ENCODE measurements around the gene GPA33.

DNA sequence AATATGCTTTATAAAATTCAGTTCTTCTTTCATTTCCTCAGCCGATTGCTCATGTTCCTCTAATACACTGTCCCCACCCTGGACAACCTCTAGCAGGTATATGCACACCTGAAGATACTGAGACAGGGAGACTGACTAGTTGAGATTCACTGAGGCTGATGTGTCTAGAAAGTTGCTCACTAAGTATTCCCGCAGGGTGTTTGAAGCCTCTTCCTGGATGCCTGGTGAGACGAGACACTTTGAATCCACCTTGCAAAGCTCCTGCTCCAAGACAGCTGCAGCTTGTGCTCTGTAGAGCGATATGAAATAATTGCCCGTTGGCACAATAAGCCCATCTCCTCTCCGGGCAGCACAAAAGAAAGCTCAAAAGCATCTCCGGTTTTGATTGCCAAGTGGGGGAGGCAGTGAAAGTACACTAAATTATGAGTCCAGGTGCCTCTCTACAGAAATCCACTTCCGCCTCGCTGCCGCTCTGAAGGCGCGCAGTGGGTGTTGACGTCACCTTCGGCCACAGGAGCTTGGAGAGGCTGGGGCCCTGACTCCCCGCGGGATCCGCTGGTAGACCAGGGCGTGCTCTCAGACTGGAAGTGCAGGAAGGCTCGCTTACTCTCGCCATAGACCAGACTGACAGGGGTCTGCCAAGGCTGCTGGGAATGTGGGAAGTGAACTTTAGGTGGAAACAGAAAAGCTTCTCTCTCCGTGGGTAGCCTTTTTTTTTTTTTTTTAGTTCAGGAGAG is 46.3 kb downstream of the GPA33 start:
- TF ChIP-seq ZFP41 (tag by site-specific recombination; IDR thresholded peaks at IDR 0.05; ENCODE audit: borderline replicate concordance) (no peak), TCF7L2 (IDR thresholded peaks at IDR 0.05; ENCODE audit: borderline replicate concordance, low read depth, low read length) (no peak), ZNF274 (IDR thresholded peaks at IDR 0.05; ENCODE audit: low read length) (no peak), ZNF274 (tag by site-specific recombination; IDR thresholded peaks at IDR 0.05; ENCODE audit: borderline replicate concordance) (no peak), ZBTB17 (tag by site-specific recombination; IDR thresholded peaks at IDR 0.05) (peak; percentile 91), YY1 (tag by site-specific recombination; IDR thresholded peaks at IDR 0.05) (no peak), IKZF3 (tag by site-specific recombination; IDR thresholded peaks at IDR 0.05) (peak; percentile 62; the same call in 1 of the 2 replicates), MYNN (tag by site-specific recombination; IDR thresholded peaks at IDR 0.05; ENCODE audit: borderline replicate concordance) (no peak), KLF16 (tag by site-specific recombination; IDR thresholded peaks at IDR 0.05) (no peak), ZNF530 (tag by site-specific recombination; IDR thresholded peaks at IDR 0.05; ENCODE audit: low read depth) (no peak), ZNF311 (tag by site-specific recombination; IDR thresholded peaks at IDR 0.05; ENCODE audit: borderline replicate concordance) (no peak)
- TF ChIP-seq, protein P1, sequence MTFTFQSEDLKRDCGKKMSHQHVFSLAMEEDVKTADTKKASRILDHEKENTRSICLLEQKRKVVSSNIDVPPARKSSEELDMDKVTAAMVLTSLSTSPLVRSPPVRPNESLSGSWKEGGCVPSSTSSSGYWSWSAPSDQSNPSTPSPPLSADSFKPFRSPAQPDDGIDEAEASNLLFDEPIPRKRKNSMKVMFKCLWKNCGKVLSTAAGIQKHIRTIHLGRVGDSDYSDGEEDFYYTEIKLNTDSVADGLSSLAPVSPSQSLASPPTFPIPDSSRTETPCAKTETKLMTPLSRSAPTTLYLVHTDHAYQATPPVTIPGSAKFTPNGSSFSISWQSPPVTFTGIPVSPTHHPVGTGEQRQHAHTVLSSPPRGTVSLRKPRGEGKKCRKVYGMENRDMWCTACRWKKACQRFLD (tag by site-specific recombination; IDR thresholded peaks at IDR 0.05) = no peak
- TF ChIP-seq, protein P2, sequence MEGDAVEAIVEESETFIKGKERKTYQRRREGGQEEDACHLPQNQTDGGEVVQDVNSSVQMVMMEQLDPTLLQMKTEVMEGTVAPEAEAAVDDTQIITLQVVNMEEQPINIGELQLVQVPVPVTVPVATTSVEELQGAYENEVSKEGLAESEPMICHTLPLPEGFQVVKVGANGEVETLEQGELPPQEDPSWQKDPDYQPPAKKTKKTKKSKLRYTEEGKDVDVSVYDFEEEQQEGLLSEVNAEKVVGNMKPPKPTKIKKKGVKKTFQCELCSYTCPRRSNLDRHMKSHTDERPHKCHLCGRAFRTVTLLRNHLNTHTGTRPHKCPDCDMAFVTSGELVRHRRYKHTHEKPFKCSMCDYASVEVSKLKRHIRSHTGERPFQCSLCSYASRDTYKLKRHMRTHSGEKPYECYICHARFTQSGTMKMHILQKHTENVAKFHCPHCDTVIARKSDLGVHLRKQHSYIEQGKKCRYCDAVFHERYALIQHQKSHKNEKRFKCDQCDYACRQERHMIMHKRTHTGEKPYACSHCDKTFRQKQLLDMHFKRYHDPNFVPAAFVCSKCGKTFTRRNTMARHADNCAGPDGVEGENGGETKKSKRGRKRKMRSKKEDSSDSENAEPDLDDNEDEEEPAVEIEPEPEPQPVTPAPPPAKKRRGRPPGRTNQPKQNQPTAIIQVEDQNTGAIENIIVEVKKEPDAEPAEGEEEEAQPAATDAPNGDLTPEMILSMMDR (tag by site-specific recombination; IDR thresholded peaks at IDR 0.05) = no peak
- TF ChIP-seq, protein P3, sequence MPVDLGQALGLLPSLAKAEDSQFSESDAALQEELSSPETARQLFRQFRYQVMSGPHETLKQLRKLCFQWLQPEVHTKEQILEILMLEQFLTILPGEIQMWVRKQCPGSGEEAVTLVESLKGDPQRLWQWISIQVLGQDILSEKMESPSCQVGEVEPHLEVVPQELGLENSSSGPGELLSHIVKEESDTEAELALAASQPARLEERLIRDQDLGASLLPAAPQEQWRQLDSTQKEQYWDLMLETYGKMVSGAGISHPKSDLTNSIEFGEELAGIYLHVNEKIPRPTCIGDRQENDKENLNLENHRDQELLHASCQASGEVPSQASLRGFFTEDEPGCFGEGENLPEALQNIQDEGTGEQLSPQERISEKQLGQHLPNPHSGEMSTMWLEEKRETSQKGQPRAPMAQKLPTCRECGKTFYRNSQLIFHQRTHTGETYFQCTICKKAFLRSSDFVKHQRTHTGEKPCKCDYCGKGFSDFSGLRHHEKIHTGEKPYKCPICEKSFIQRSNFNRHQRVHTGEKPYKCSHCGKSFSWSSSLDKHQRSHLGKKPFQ (tag by site-specific recombination; IDR thresholded peaks at IDR 0.05) = no peak
